Right lobe of liver (tissue), 6 donors: Measurements from ENCODE around the gene RABEP1. TPM values are rescaled to one million over a fixed set of nuclear protein-coding genes. Genes with fewer than 3 reads are reported as not detected.

Source experiments
- ATAC-seq, 4 donors: fragments of 200-7000 bp; cut with Tn5 transposase; one replicate each; pipeline ENCODE4 v1.9.1; 2020; ENCODE audit warnings: mild to moderate bottlenecking in 4 of 4, moderate library complexity in 4 of 4
- DNase-seq, 3 donors: peaks; one replicate each; pipeline ENCODE4 v3.0.0-alpha.2; 2020
- H3K27ac ChIP-seq, 3 donors: fragments of 200-600 bp; one replicate each; pipeline ENCODE4 v1.8.0; 2022
- H3K27me3 ChIP-seq, 2 donors: fragments of 200-600 bp; one replicate each; pipeline ENCODE4 v1.8.0; 2022
- H3K36me3 ChIP-seq, 4 donors: fragments of 200-600 bp; sonication (generic) in 1 of 4; one replicate each; pipeline versions ENCODE4 v1.5.1 to v1.8.0; 2017 to 2022; ENCODE audit warnings: control low read depth in 1 of 4
- H3K4me1 ChIP-seq, 4 donors: fragments of 200-600 bp; sonication (generic) in 1 of 4; one replicate each; pipeline versions ENCODE4 v1.5.1 to v1.8.0; 2017 to 2022; ENCODE audit warnings: control low read depth in 1 of 4
- H3K4me3 ChIP-seq, 3 donors: fragments of 200-600 bp; one replicate each; pipeline ENCODE4 v1.8.0; 2022
- H3K9me3 ChIP-seq, 4 donors: fragments of 200-600 bp; sonication (generic) in 1 of 4; one replicate each; pipeline versions ENCODE4 v1.5.1 to v1.8.0; 2017 to 2022; ENCODE audit warnings: control low read depth in 1 of 4
- CTCF ChIP-seq, 4 donors: fragments of 200-600 bp in 3 of 4; fragments of 450-650 bp in 1 of 4; IDR thresholded peaks; one replicate each; pipeline versions ENCODE4 v1.5.1 to v1.8.0; 2016 to 2022; ENCODE audit warnings: antibody characterized with exemption in 4 of 4, mild to moderate bottlenecking in 2 of 4
- POLR2A ChIP-seq: fragments of 450-650 bp; IDR thresholded peaks from one replicate; pipeline ENCODE4 v1.6.1; 2017; ENCODE audit warnings: antibody characterized with exemption, mild to moderate bottlenecking
- whole genome bisulfite sequencing: methylation state at CpG from one replicate; pipeline ENCODE4 v1.1.6; 2018; ENCODE audit warnings: low coverage, low lambda C conversion rate; ENCODE audit not compliant: insufficient coverage; ENCODE audit errors: missing lambda C conversion rate; 5-methylcytosine and 5-hydroxymethylcytosine counted together
- intact Hi-C, 2 donors: fragments of 100-400 bp; cut with DNase I; formaldehyde crosslinking; loops; one replicate each; pipeline versions ENCODE4 v1.11.2 to v1.14.1; 2022
- total RNA-seq, 6 experiments: library from RNA; depleted of rRNA in 2 of 6; stranded (reverse); fragments of >200 nt in 2 of 6; fragmentation: NEBNext Ultra II Directional in 3 of 6; extraction: Animal tissue kit (Norgen Biotek cat#: 25700) in 3 of 6; gene quantifications; one replicate each; pipeline versions ENCODE4 v1.1.0 to v1.2.4, GENCODE V29; 2016 to 2023
- donor health status: DM: no; HTN: yes; CAD: no.
- donor health status: DM: no; HTN: no; CAD: no.
- donor health status: DM: no; HTN: no; CAD: no.
- donor health status: DM: no; HTN: yes; CAD: no.
- donor health status: DM: no; HTN: yes; CAD: no.

The RABEP1 gene
- total RNA-seq, 6 experiments from 2014 or later, result 15.5 to 25.4 (median 21.1) TPM

GRCh38 chr17:5269241-5269960 is 12.7 kb upstream of the RABEP1 start:
- Histone ChIP-seq H3K36me3 (no peaks in the 10 kb centered on the region), H3K27ac (no peak overlapping the region), H3K4me1 (no peaks in the 10 kb centered on the region), H3K4me3 (no peak overlapping the region), H3K9me3 (no peaks in the 10 kb centered on the region), H3K27me3 (no peaks in the 10 kb centered on the region)
- intact Hi-C loops, result no loop called here
- no peak for TF ChIP-seq CTCF (IDR thresholded peaks at IDR 0.05)
- DNase-seq (no peak), ATAC-seq (no peak)
- 86% methylated on average over 4 of the region's 4 CpGs for WGBS

DNA sequence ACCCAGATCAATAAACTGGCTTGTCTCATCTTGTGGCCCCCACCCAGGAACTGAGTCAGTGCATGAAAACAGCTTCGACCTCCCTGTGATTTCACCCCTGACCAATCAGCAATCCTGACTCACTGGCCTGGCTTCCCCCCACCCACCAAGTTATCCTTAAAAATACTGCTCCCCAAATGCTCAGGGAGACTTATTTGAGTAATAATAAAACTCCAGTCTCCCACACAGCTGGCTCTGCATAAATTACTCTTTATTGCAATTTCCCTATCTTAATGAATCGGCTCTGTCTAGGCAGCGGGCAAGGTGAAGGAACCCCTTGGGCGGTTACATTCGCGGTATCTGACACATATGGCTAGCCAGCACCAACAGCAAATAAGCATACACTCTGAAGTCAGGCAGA is 9.8 kb upstream of the RABEP1 start:
- intact Hi-C loops, result no loop called here
- H3K27me3 ChIP-seq, result no peaks in the 10 kb centered on the region
- no peak for ATAC-seq
- H3K9me3 ChIP-seq, result no peaks in the 10 kb centered on the region
- no peak overlapping the region for H3K4me3 ChIP-seq
- 80% methylated on average over 6 of the region's 6 CpGs for WGBS
- no peak for TF ChIP-seq CTCF (IDR thresholded peaks at IDR 0.05)
- no peak for TF ChIP-seq POLR2A
- no peak overlapping the region for H3K27ac ChIP-seq
- DNase-seq, result no peak
- peaks cover 0 to 8% (median 0%) of the 10 kb centered on the region in 4 donors for H3K4me1 ChIP-seq
- H3K36me3 ChIP-seq, result no peaks in the 10 kb centered on the region

DNA sequence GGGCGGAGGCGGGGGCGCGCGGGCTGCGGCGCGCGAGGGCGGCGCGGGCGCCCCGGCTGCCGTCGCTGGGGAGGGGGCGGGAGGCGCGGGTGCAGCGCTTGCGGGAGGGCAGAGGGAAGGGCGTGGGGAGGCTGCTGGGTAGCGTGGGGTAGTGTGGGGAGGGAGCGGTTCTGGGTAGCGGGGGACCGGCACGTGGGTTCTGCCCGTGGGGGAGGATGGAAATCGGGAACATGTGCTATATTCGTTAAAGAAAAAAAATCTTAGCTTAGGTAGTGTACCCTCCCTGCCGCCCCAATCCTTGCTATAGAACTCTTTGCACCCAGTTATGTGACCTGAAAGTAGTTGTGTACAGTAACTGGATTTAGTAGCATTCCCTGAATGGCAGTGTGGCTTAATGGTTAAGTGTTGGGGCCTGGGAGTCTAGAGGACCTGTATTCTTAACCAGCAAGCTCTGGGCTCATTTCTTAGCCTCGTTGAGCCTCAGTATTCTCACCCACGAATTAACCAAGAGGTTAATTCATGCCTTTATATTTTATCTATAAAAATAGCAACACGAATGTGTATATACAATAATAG is 646 bp downstream of the RABEP1 start:
- Histone ChIP-seq H3K4me1 (peaks cover 0 to 26% (median 5%) of the 10 kb centered on the region in 4 donors), H3K27ac (peak overlapping the region in 1 of 3 donors; percentile 76), H3K4me3 (peak overlapping the region; percentile 49 to 91 (median 71)), H3K9me3 (no peaks in the 10 kb centered on the region), H3K36me3 (no peaks in the 10 kb centered on the region), H3K27me3 (no peaks in the 10 kb centered on the region)
- ATAC-seq (peak in 2 of 4 donors; percentile 13), DNase-seq (peak; percentile 41 to 64 (median 51))
- no peak for TF ChIP-seq POLR2A
- TF ChIP-seq CTCF (IDR thresholded peaks at IDR 0.05), result no peak
- 4% methylated on average over 19 of the region's 34 CpGs for WGBS
- intact Hi-C loops, result no loop called here

DNA sequence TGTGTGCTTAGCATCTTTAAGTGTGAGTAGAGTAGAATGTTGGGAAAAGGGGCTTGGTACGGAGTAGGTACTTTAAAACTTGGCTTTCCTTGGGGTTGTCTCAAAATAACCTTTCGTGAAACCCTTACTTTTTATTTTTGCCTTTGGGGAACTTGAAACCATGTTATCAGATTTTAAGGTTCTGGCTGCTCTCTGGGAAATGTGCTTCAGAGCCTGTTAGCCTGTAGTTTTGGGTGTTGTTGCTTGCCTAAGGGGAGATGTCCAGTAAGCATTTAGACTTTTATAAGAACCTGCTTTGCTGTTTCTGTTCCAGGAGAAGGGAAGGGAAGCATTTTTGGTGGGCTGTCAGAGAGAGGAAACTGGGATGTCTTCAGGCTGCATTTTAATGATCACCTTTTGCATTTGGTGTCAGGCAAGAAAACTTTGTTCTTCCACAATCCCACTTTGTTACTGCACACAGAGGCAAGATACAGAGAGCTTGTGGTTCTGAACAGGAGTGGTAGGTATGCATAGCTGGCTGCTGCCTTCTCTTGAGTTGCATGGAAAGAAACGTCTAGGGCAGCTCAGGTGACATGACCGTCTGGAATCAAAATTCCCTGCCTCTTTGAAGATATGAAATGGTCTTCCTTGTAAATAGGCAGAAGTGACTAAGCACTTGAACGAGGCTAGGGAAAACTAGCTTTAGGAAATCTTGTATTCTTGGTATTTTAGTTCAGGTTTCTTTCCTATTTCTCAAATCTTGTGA is 1.7 kb downstream of the RABEP1 start:
- ATAC-seq (no peak), DNase-seq (no peak)
- no peaks in the 10 kb centered on the region for H3K27me3 ChIP-seq
- no peaks in the 10 kb centered on the region for H3K9me3 ChIP-seq
- no peaks in the 10 kb centered on the region for H3K36me3 ChIP-seq
- H3K27ac ChIP-seq, result no peak overlapping the region
- TF ChIP-seq POLR2A (no peak), CTCF (IDR thresholded peaks at IDR 0.05) (no peak)
- intact Hi-C loops, result no loop called here
- H3K4me1 ChIP-seq, result peaks cover 0 to 26% (median 5%) of the 10 kb centered on the region in 4 donors
- H3K4me3 ChIP-seq, result peak overlapping the region in 1 of 3 donors; percentile 71
- 36% methylated on average over 5 of the region's 5 CpGs for WGBS
